Right kidney (tissue), 1 donor: ENCODE results near the gene CDH6.
"Not testable (repeated sequence)": the region's sequence is repeated elsewhere in the genome, so short reads cannot be mapped to it uniquely, and the experiment has no call there.

Experiments used
- DNase-seq: peaks from one replicate; pipeline ENCODE4 v3.0.0-alpha.2; 2016

Gene CDH6

DNA sequence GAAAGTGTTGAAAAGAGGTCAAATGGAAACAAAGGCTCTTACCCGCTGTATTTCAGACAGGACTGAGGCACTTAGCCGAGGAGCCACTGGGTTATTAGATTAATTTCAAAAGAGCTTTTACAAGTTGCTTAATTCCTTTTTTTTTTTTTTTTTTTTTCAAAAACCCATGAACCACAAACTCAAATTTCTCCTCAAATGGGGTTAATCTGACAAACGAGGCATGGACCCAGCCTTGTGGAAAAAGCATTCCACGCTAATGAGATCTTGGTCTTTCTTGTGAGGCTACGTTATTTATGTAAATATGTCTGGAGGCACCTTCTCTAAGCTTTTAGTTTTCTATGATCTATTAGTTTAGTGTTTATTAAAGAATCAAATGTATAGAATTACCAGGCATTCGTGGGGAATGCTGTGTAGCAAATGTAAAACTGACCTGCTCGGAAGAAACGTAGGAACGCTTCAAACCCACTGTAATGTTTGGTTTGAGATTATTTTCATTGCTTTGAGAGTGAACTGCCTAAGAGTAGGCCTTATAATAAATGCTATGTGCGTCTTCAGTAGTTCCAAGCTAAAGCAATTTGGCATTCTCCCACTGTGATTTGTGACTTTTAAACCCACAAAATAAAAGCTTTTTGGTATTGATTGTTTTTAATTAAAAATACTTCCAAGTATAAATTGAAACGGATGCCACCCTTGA is 134.7 kb downstream of the CDH6 start:
- DNase-seq: no peak

DNA sequence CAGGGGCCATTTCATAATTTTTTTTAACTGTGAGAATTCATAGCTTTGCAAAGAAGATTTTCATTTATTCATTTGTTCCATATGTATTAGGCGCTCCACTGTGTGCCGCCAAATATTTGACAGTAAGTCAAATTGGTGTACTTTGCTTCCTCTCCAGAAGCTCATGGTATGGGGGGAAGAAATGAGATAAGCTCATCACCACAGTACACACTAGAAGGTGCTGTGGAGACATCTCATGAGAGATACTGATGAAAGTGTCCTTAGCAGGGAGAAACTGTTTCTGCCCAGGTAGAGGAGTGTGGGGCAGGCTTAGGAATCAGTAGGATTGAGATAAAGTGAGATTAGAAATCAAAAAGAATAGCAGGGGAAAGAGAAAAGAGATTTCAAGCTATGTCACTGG is 136.2 kb downstream of the CDH6 start:
- DNase-seq: no peak

DNA sequence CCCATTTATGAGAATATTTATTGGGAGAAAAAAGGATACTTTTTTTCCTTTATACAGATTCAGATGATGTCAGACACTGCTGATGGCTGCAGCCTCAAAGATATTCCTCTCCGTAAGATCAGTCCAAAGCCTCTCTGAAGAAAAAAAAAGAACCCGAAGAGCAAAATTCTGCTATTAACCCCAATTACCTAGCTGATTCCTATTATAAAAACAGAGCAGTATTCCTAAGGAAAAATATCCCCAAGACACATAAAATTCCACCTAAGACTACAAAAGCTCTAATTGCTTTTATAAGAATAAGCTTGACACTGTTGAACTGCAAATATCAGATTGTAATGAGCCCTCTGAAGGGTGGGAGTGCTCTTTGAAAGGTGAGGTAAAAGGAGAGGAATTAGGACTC is 138.7 kb downstream of the CDH6 start:
- DNase-seq: no peak

DNA sequence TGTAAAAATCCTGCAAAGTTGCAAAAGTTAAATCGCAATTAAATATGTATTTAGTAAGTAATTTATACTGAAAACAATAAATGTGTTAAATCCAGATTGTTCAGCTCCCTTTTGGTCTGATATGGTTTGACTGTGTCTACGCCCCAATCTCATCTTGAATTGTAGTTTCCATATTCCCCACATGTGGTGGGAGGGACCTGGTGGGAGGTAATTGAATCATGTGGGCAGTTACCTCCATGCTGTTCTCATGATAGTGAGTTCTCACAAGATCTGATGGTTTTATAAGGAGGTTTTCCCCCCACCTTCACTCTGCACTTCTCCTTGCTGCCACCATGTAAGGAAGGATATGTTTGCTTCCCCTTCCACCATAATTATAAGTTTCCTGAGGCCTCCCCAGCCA is 140.0 kb downstream of the CDH6 start:
- no peak for DNase-seq

DNA sequence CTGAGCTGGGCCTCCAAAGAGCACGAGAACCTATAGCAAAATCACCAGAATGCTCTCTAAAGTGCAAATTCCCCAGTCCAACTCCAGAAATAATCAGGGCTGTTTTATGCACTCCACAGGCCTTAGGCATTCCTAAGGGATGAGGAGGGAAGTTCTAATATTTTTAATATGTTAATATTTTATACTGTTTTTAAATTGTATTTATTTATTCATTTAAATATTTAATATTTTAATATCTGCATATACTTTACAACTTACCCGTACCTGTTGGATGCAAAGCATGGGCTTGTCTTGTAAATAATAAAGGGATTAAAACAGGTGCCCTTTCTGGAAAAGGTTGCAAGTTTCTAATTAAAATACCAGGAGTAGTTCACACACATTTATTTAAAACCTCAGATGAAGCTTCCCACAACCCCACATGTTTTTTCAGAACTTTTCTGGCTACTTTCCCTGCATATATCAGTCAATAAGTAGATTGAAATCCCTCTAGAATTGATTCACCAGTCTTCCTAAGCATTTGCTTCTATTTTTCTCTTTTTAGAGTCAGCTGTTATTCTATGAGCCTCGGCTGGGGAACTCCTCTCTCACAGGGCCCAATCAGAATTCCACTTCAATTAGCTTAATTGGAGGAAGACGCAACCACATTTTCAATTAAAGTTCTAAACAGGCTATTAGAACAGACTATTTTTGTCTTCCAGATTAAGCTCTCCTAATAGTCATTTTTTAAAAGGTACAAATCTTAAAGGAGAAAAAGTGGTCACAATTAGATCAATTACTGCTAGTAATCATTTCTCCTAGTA is 140.8 kb downstream of the CDH6 start:
- no peak for DNase-seq

- no peak for DNase-seq
Observed at GRCh38 chr5:31335456-31335855, 142.0 kb downstream of the CDH6 start.

DNA sequence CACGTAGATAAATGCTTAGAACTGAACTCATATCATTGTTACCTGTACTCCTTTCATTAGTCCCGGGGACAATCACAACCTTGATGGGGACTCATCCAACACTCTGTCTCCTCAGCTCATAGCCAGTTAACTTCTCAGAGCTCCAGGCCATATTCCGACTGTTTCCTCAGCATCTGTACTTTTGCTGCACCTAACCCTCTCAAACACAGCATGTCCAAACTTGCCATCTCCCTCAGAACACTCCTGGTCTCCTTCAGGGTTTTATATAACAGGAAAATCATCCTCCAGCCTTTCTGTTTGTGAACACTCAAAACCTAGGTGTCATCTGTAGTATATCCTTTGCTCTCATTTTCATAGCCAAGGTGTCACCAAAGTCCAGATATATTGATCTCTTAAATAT is 150.5 kb downstream of the CDH6 start:
- DNase-seq: no peak

DNA sequence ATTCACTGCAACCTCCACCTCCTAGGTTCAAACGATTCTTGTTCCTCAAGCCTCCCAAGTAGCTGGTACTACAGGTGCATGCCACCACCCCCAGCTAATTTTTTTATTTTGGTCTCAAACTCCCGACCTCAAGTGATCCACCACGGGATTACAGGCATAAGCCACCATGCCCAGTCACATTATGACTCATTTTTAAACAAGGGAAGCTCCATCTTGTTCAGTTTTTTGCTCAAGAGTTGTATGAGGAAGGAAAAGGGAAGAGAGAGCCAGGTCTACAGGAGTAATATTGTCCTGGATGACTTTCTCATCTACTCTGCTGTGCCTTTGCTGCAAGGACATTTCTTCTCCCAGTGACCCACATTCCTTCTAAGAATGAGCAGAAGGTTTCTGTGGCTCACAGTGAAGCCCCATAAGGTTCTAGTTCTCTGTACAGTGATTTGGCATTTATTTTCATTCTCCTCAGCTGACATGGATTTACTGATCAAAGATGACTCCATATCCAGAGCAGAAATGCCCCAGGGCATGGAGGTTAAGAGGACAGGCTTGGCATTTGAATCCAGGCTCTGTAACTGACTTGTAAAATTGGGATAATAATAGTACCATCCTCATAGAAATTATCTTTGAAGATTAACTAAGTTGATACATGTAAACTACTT is 153.5 kb downstream of the CDH6 start:
- DNase-seq: no peak

DNA sequence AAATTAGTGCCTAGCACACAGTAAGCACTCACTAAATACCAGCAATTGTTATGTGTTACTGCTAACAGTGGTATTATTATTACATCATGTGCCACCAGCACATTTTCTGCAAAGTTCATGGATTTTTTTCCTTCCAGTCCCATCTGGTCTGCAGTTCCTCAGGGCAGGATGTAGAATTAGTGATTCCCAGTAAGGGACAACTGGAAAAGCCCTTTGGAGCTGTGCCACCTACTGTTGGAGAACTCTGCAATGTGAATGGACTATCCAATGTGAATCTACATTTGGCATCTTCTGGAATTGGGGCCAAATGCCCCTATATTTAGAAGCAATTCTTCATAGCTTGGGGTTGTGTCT is 154.0 kb downstream of the CDH6 start:
- DNase-seq: no peak

DNA sequence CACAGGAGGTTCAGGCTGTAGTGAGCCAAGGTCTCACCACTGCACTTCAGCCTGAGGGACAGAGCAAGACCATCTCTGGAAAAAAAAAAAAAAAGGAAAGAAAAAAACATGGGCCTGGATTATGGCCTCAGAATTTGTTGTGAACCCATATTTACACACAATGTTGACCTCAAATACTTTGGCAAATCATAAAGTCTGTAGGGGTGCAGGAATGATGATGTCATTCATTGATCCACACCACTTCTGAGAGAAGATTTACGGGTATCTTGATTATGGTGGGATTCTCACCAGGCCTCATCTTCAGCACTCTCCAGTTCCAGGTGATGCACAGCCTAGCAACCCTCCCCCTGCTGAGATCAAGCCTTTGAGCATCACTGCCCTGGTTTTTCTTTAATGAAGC is 156.9 kb downstream of the CDH6 start:
- no peak for DNase-seq

GRCh38 chr5:31355337-31355736 is 161.9 kb downstream of the CDH6 start:
- DNase-seq: no peak

- no peak for DNase-seq
Observed at GRCh38 chr5:31357038-31357437, 163.6 kb downstream of the CDH6 start.

GRCh38 chr5:31359839-31360238 is 166.4 kb downstream of the CDH6 start:
- DNase-seq: no peak

GRCh38 chr5:31361234-31361633 is 167.7 kb downstream of the CDH6 start:
- no peak for DNase-seq

DNA sequence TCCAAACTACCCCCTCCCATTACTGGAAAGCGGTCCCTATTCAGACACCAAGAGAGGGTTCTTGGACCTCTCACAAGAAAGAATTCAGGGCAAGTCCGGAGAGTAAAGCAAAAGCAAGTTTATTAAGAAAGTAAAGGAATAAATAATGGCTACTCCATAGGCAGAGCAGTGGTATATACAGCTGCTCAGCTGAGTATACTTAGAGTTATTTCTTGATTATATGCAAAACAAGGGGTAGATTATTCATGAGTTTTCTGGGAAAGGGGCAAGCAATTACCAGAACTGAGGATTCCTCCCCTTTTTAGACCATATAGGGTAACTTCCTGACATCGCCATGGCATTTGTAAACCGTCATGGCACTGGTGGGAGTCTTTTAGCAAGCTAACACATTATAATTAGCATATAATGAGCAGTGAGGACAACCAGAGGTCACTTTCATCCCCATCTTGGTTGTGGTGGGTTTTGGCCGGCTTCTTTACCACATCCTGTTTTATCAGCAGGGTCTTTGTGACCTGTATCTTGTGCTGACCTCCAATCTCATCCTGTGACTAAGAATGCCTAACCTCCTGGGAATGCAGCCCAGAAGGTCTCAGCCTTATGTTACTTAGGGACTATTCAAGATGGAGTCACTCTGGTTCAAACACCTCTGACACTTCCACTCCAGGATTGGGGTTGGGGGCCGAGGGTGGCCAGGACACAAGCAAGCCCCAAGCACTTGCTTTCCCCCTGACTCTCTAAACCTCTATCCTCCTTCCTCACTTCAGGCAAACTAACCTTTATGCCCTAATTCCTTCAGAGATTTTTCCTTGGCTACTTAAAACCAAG is 168.4 kb downstream of the CDH6 start:
- not testable (repeated sequence) for DNase-seq

DNA sequence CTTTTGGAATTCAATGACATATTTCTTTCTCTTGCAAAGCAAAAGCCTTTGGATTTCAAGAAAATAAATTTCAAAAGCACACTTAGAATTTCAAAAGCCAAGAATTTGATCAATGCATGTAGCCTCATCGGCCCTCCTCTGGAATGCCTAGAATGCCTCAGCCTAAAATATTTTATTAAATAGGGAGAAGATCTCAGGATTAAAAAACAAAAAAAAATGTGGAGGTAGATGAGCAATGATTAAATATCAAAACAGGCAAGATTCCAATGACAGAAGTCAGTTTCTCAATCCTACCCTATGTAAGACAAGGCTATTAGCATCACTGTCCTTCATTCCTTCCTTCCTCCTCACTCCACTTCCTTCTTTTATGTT is 169.0 kb downstream of the CDH6 start:
- no peak for DNase-seq

GRCh38 chr5:31362931-31363568 is 169.6 kb downstream of the CDH6 start:
- no peak for DNase-seq

DNA sequence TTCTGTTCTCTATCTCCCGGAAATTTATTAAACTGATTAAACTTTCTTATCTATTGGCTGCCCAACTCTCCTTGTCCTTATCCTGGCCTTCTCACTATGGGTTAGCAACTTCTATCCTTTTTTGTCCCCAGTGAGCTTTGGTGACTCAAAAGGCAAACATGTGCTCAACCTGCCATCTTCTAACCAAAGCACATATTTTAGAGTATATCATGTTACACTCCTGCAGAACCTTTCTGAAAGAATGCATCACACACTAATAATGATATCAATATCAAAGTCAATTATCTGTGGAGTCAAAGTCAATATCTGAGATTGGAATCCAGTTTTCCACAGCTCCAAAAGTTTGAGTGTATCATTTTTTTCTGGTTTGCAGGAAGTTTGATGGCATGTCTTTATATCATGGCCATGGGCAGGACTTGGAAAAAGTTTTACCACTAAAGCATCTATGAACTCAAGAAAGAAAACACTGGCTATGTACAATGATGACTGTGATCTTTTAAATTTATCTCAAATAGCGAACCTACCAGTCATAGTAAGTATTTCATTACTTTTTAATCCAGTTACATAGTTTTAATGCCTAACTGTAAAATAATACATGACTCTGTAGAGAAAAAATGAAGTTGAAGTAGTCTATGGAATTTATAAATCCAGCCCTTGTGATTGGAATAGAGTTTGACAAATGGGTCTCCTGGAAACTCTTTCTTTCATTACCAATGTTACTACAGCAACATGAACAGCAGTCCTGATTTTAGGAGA is 171.6 kb downstream of the CDH6 start:
- no peak for DNase-seq

DNA sequence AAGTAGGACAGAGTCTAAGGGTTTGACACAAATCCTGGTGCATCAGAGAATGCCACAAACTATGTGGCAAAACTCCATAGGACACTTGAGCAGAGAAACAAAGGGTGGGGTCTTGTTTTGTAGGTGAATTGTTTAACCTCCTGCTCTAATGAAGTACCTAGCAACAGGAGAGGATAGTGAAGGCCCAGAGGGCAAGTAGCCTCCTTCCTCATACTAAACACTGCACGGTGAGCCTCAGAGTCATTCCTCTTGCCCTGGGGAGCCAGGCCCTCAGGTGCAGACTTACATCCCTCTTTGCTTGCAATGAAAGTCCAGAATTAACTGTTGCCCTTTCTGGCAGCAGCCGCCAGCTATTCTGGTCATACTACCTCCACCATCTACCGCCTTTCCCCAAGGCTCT is 172.3 kb downstream of the CDH6 start:
- no peak for DNase-seq

DNA sequence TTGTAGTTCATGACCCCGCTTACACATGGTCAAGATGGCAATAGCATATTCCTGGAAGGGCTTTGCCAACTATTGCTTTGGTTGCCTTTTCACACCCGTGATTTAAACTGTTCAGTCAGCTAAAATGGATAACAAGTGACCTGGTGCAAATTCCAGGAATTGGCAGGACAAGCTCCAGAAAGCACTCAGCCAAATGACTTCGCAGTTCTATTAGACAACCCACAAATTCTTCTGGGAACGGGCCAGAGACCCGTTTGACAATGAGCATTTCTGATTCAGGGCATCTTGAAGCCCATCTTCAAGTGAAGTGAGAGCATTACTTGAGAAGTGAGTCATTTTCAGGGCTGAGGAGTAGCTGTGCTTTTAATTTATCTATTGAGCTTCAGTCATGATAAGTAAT is 173.5 kb downstream of the CDH6 start:
- no peak for DNase-seq

GRCh38 chr5:31372124-31372523 is 178.6 kb downstream of the CDH6 start:
- DNase-seq: no peak
